Upper lobe of left lung (tissue), 4 donors: Measurements from ENCODE around the gene KLC3.

Experiments
- CTCF ChIP-seq, 6 experiments: fragments of 450-650 bp in 4 of 6; fragments of 200-600 bp in 2 of 6; sonication (generic) in 2 of 6; IDR thresholded peaks; one replicate each; pipeline ENCODE4 v1.5.1; 2016 to 2019; ENCODE audit warnings: antibody characterized with exemption in 6 of 6
- POLR2A ChIP-seq, 4 donors: fragments of 450-650 bp; IDR thresholded peaks; one replicate each; pipeline ENCODE4 v1.5.1; 2016 to 2017; ENCODE audit warnings: antibody characterized with exemption in 4 of 4, mild to moderate bottlenecking in 2 of 4

GRCh38 chr19:45352914-45353796 is 12.6 kb downstream of the KLC3 start:
- TF ChIP-seq CTCF (IDR thresholded peaks at IDR 0.05) (no peak), POLR2A (IDR thresholded peaks at IDR 0.05) (no peak)
